Measurements from ENCODE around the gene ZNF337.

Gene ZNF337

DNA sequence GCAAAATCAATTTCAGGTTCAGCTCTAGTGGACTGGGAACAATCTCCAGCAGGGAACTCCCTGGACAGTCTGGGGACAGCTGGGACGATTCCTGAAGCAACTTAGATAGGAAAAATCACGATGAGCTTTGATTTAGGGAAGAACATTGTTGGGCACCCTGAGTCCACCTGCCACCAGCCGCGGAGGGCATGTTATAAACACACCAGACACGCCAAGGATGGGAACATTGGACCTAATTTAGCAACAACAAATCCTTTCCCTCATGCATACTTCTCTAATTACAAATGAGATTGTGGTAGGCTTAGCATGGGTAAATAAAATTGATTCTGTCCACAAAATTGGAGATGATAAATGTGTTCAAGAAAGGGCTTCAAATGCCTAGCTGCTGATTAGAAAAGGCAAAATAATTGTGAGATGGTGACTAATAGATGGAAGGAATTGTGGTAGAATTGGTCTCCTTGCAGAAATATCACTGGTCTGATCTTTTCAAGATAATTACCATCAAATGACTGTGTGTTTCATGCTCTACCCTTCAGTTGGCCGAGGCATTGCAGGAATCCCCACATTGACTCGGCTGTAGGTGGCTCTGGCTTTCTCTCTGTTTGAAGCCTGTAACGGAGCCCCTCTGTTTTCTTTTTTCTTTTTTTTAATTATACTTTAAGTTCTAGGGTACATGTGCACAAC, 66.7 kb downstream of the ZNF337 start:
- TF ChIP-seq, protein P1, sequence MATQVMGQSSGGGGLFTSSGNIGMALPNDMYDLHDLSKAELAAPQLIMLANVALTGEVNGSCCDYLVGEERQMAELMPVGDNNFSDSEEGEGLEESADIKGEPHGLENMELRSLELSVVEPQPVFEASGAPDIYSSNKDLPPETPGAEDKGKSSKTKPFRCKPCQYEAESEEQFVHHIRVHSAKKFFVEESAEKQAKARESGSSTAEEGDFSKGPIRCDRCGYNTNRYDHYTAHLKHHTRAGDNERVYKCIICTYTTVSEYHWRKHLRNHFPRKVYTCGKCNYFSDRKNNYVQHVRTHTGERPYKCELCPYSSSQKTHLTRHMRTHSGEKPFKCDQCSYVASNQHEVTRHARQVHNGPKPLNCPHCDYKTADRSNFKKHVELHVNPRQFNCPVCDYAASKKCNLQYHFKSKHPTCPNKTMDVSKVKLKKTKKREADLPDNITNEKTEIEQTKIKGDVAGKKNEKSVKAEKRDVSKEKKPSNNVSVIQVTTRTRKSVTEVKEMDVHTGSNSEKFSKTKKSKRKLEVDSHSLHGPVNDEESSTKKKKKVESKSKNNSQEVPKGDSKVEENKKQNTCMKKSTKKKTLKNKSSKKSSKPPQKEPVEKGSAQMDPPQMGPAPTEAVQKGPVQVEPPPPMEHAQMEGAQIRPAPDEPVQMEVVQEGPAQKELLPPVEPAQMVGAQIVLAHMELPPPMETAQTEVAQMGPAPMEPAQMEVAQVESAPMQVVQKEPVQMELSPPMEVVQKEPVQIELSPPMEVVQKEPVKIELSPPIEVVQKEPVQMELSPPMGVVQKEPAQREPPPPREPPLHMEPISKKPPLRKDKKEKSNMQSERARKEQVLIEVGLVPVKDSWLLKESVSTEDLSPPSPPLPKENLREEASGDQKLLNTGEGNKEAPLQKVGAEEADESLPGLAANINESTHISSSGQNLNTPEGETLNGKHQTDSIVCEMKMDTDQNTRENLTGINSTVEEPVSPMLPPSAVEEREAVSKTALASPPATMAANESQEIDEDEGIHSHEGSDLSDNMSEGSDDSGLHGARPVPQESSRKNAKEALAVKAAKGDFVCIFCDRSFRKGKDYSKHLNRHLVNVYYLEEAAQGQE (IDR thresholded peaks at IDR 0.05; ENCODE audit: insufficient read depth in 1 of 2, low read depth in 2 of 2, low read length in 2 of 2), result no peak
- TF ChIP-seq FOXP2 (optimal IDR thresholded peaks at IDR 0.05; ENCODE audit: borderline replicate concordance, extremely low read depth, extremely low read length, insufficient read depth), result no peak
- no peak for TF ChIP-seq POLR2AphosphoS5 (IDR thresholded peaks at IDR 0.05; ENCODE audit: low read depth, low read length)
- no peak for TF ChIP-seq SIN3A (IDR thresholded peaks at IDR 0.05; ENCODE audit: borderline replicate concordance, insufficient read depth, low read length)
- no peak for TF ChIP-seq TAF1 (IDR thresholded peaks at IDR 0.05; ENCODE audit: borderline replicate concordance, insufficient read depth, low read length)

DNA sequence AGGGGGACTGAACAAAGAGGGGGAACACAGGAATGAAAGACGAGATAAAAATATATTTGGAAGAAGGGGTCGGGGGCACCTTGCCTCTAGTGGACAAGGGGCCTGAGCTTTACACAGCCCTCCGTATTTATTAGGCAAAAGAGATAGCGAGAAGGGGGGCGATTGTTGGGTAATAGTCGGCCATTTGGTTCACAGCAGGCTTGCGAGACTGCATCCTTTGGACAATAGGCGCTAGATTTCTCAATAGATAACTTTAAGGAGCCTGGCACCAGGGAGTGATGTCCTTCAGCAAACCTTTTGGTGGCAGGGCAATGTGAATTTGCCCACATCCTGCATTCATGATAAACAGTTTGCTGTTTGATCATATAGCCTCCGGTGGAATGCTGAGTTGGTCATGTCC, 69.9 kb downstream of the ZNF337 start:
- TF ChIP-seq TAF1 (IDR thresholded peaks at IDR 0.05; ENCODE audit: borderline replicate concordance, insufficient read depth, low read length) (no peak), FOXP2 (optimal IDR thresholded peaks at IDR 0.05; ENCODE audit: borderline replicate concordance, extremely low read depth, extremely low read length, insufficient read depth) (no peak), SIN3A (IDR thresholded peaks at IDR 0.05; ENCODE audit: borderline replicate concordance, insufficient read depth, low read length) (no peak), POLR2AphosphoS5 (IDR thresholded peaks at IDR 0.05; ENCODE audit: low read depth, low read length) (no peak)
- TF ChIP-seq, protein P1 (IDR thresholded peaks at IDR 0.05; ENCODE audit: insufficient read depth in 1 of 2, low read depth in 2 of 2, low read length in 2 of 2), result no peak

DNA sequence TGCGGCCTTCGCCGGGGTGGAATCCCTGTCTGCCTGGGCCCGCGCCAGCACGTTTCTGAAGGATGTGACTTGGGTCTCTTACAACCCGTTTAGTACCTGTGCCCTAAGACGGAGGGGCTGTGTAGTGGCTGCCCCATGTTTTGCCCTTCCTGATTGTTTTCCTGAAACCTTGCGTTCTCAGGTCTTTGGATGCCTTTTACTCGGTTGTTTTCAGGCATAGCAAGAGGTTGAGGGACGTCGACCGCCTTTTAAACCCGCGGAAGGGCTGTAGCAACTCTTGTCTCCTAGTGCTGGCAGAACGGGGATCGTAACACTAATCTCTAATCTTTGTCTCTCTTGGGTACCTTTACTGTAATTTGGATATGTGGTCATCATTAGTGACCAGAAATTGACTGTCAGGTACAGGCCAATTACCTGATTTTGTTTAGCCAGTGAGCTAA, 72.1 kb downstream of the ZNF337 start:
- no peak for TF ChIP-seq FOXP2 (optimal IDR thresholded peaks at IDR 0.05; ENCODE audit: borderline replicate concordance, extremely low read depth, extremely low read length, insufficient read depth)
- no peak for TF ChIP-seq POLR2AphosphoS5 (IDR thresholded peaks at IDR 0.05; ENCODE audit: low read depth, low read length)
- TF ChIP-seq SIN3A (IDR thresholded peaks at IDR 0.05; ENCODE audit: borderline replicate concordance, insufficient read depth, low read length), result no peak
- TF ChIP-seq TAF1 (IDR thresholded peaks at IDR 0.05; ENCODE audit: borderline replicate concordance, insufficient read depth, low read length), result no peak
- TF ChIP-seq, protein P1 (IDR thresholded peaks at IDR 0.05; ENCODE audit: insufficient read depth in 1 of 2, low read depth in 2 of 2, low read length in 2 of 2), result no peak
